ENCODE data around the gene PRKAR2B.
A peak's percentile ranks its signal among the peaks of the same experiment; 100 is the strongest.

The PRKAR2B gene

GRCh38 chr7:107100824-107101223, 56.3 kb downstream of the PRKAR2B start:
- DNase-seq (ENCODE audit: low read depth), result no peak
- no peak for TF ChIP-seq CTCF (conservative IDR thresholded peaks at IDR 0.05; ENCODE audit: low read length)
- no peak overlapping the region for H3K4me3 ChIP-seq (ENCODE audit: low read length)

GRCh38 chr7:107103369-107103768, 58.9 kb downstream of the PRKAR2B start:
- H3K4me3 ChIP-seq (ENCODE audit: low read length), result no peak overlapping the region
- DNase-seq (ENCODE audit: low read depth), result peak; percentile 5
- no peak for TF ChIP-seq CTCF (conservative IDR thresholded peaks at IDR 0.05; ENCODE audit: low read length)

- no peak for TF ChIP-seq CTCF (conservative IDR thresholded peaks at IDR 0.05; ENCODE audit: low read length)
- DNase-seq (ENCODE audit: low read depth), result no peak
- no peak overlapping the region for H3K4me3 ChIP-seq (ENCODE audit: low read length)
Observed at GRCh38 chr7:107104801-107105200, 60.3 kb downstream of the PRKAR2B start.

GRCh38 chr7:107105591-107106245, 61.2 kb downstream of the PRKAR2B start:
- H3K4me3 ChIP-seq (ENCODE audit: low read length), result no peak overlapping the region
- no peak for TF ChIP-seq CTCF (conservative IDR thresholded peaks at IDR 0.05; ENCODE audit: low read length)
- no peak for DNase-seq (ENCODE audit: low read depth)

GRCh38 chr7:107108793-107109371, 64.4 kb downstream of the PRKAR2B start:
- H3K4me3 ChIP-seq (ENCODE audit: low read length), result no peak overlapping the region
- DNase-seq (ENCODE audit: low read depth), result no peak
- TF ChIP-seq CTCF (conservative IDR thresholded peaks at IDR 0.05; ENCODE audit: low read length), result no peak

GRCh38 chr7:107109955-107110354, 65.5 kb downstream of the PRKAR2B start:
- DNase-seq (ENCODE audit: low read depth), result no peak
- TF ChIP-seq CTCF (conservative IDR thresholded peaks at IDR 0.05; ENCODE audit: low read length), result no peak
- H3K4me3 ChIP-seq (ENCODE audit: low read length), result no peak overlapping the region

- TF ChIP-seq CTCF (conservative IDR thresholded peaks at IDR 0.05; ENCODE audit: low read length), result no peak
- no peak for DNase-seq (ENCODE audit: low read depth)
- H3K4me3 ChIP-seq (ENCODE audit: low read length), result no peak overlapping the region
Observed at GRCh38 chr7:107111196-107111595, 66.7 kb downstream of the PRKAR2B start.

Measured in AG10803 (cell line).